HCT116 (cell line): ENCODE results near the gene VANGL2. TPM values are rescaled to one million over a fixed set of nuclear protein-coding genes. Genes with fewer than 3 reads are reported as not detected.

Experiments
- ATAC-seq: fragments of 200-7000 bp; cut with Tn5 transposase; 2 replicates; pipeline ENCODE4 v1.9.1; 2020; ENCODE audit warnings: mild to moderate bottlenecking, moderate library complexity
- BruUV-seq: library from RNA; stranded (reverse); fragments of 400-500 nt; replicated peaks from 2 replicates; lab custom pipeline; 2021; lab: Mats Ljungman, UMichigan
- CTCF ChIA-PET: fragments of 300-600 bp; sonication (Branson Sonifier 250); formaldehyde crosslinking; loops from one replicate; lab custom pipeline; 2021; ENCODE audit warnings: antibody characterized with exemption; lab: Charles Lee
- POLR2A ChIA-PET: fragments of 300-600, 350-600 bp; sonication (Branson Sonifier 250); formaldehyde crosslinking; loops from one replicate; lab custom pipeline; 2021; ENCODE audit warnings: antibody characterized with exemption; lab: Charles Lee
- RAD21 ChIA-PET, 2 experiments: fragments of 300-600 bp; sonication (Branson Sonifier 250); formaldehyde crosslinking; loops; one replicate each; lab custom pipeline; 2023; ENCODE audit warnings: low total read pairs in 2 of 2; ENCODE audit not compliant: uncharacterized antibody in 2 of 2, unreplicated experiment in 2 of 2, low non-redundant PET in 1 of 2; lab: Charles Lee
- DNase-seq: peaks from one replicate; pipeline ENCODE4 v3.0.0-alpha.2; 2010; ENCODE audit warnings: low read depth, low spot score
- H2AFZ ChIP-seq: fragments of 200-600 bp; shearing (Covaris generic), sonication (generic); 2 replicates; pipeline ENCODE4 v1.6.1; 2017; ENCODE audit warnings: low read depth, mixed run types, mixed read lengths, antibody characterized with exemption, low read length; ENCODE audit not compliant: poor library complexity, severe bottlenecking
- H3K27ac ChIP-seq: 2 replicates; pipeline ENCODE4 v1.5.1; 2012; ENCODE audit warnings: low read depth, low read length
- H3K27me3 ChIP-seq: fragments of 200-600 bp; sonication (generic); 2 replicates; pipeline ENCODE4 v1.6.1; 2016; ENCODE audit warnings: mixed run types, low read length, mixed read lengths; ENCODE audit not compliant: insufficient read depth
- H3K36me3 ChIP-seq, 2 experiments: fragments of 200-500 bp in 1 of 2; fragments of 200-600 bp in 1 of 2; sonication (Bioruptor generic) in 1 of 2; sonication (generic) in 1 of 2; 2 replicates each; pipeline versions ENCODE4 v1.5.1 to v1.6.1; 2014 to 2016; ENCODE audit warnings: low read length in 2 of 2, inconsistent platforms in 1 of 2, mixed read lengths in 1 of 2, mixed run types in 1 of 2; ENCODE audit not compliant: insufficient read depth in 2 of 2, control insufficient read depth in 1 of 2
- H3K4me1 ChIP-seq, 2 experiments: fragments of 200-600 bp in 1 of 2; sonication (generic) in 1 of 2; 2 replicates each; pipeline versions ENCODE4 v1.5.1 to v1.6.1; 2012 to 2017; ENCODE audit warnings: low read length in 2 of 2, inconsistent platforms in 1 of 2, mild to moderate bottlenecking in 1 of 2, mixed read lengths in 1 of 2, mixed run types in 1 of 2, moderate library complexity in 1 of 2; ENCODE audit not compliant: insufficient read depth in 2 of 2, control insufficient read depth in 1 of 2
- H3K4me2 ChIP-seq: fragments of 200-600 bp; sonication (generic); 2 replicates; pipeline ENCODE4 v1.6.1; 2017; ENCODE audit warnings: mixed run types, low read length, mixed read lengths
- H3K4me3 ChIP-seq, 2 experiments: fragments of 200-600 bp in 1 of 2; sonication (generic) in 1 of 2; replicated peaks in 1 of 2; 2 replicates each; pipeline ENCODE4 v1.5.1; 2011 to 2016; ENCODE audit warnings: low read length in 2 of 2, control low read depth in 1 of 2, low read depth in 1 of 2, mild to moderate bottlenecking in 1 of 2, mixed read lengths in 1 of 2, mixed run types in 1 of 2
- H3K79me2 ChIP-seq: fragments of 200-600 bp; sonication (generic); 2 replicates; pipeline ENCODE4 v1.6.1; 2017; ENCODE audit warnings: mild to moderate bottlenecking, mixed run types, low read length, moderate library complexity, mixed read lengths; ENCODE audit not compliant: insufficient read depth
- H3K9ac ChIP-seq: fragments of 200-600 bp; sonication (generic); 2 replicates; pipeline ENCODE4 v1.6.1; 2016; ENCODE audit warnings: low read length, mixed read lengths
- H3K9me2 ChIP-seq: fragments of 200-600 bp; sonication (generic), shearing (Covaris generic); 2 replicates; pipeline ENCODE4 v1.6.1; 2017; ENCODE audit warnings: mixed run types, mild to moderate bottlenecking, moderate library complexity; ENCODE audit not compliant: insufficient read depth
- H3K9me3 ChIP-seq, 2 experiments: fragments of 200-500 bp in 1 of 2; fragments of 200-600 bp in 1 of 2; sonication (Bioruptor generic) in 1 of 2; sonication (generic) in 1 of 2; 2 replicates each; pipeline ENCODE4 v1.6.1; 2014 to 2017; ENCODE audit warnings: low read length in 2 of 2, mixed read lengths in 2 of 2, inconsistent platforms in 1 of 2, low read depth in 1 of 2, mild to moderate bottlenecking in 1 of 2, mixed run types in 1 of 2, moderate library complexity in 1 of 2; ENCODE audit not compliant: control insufficient read depth in 1 of 2, insufficient read depth in 1 of 2
- H4K20me1 ChIP-seq: fragments of 200-600 bp; sonication (generic), shearing (Covaris generic); 2 replicates; pipeline ENCODE4 v1.6.1; 2017; ENCODE audit warnings: mixed run types, mild to moderate bottlenecking, moderate library complexity; ENCODE audit not compliant: insufficient read depth
- CBX3 ChIP-seq: IDR thresholded peaks from 2 replicates; pipeline ENCODE4 v1.6.1; 2012; ENCODE audit warnings: low read depth
- CEBPB ChIP-seq: IDR thresholded peaks from 2 replicates; pipeline ENCODE4 v1.6.1; 2012; ENCODE audit warnings: low read depth
- EGR1 ChIP-seq: IDR thresholded peaks from 2 replicates; pipeline ENCODE4 v1.6.1; 2012; ENCODE audit warnings: low read depth
- EZH2 ChIP-seq: fragments of 200-600 bp; sonication (generic); IDR thresholded peaks from 2 replicates; pipeline ENCODE4 v1.6.1; 2017; ENCODE audit warnings: antibody characterized with exemption, mixed run types
- FOSL1 ChIP-seq: IDR thresholded peaks from 2 replicates; pipeline ENCODE4 v1.6.1; 2012; ENCODE audit warnings: low read depth
- JUND ChIP-seq: IDR thresholded peaks from 2 replicates; pipeline ENCODE4 v1.6.1; 2012
- MAX ChIP-seq: IDR thresholded peaks from 2 replicates; pipeline ENCODE4 v1.6.1; 2012
- POLR2AphosphoS5 ChIP-seq: IDR thresholded peaks from 2 replicates; pipeline ENCODE4 v1.6.1; 2011; ENCODE audit warnings: mild to moderate bottlenecking, low read depth, low read length, moderate library complexity
- RAD21 ChIP-seq: IDR thresholded peaks from 2 replicates; pipeline ENCODE4 v1.6.1; 2012; ENCODE audit warnings: low read depth, mild to moderate bottlenecking
- REST ChIP-seq: IDR thresholded peaks from 2 replicates; pipeline ENCODE4 v1.6.1; 2012; ENCODE audit warnings: low read depth
- SIN3A ChIP-seq: IDR thresholded peaks from 2 replicates; pipeline ENCODE4 v1.6.1; 2012; ENCODE audit warnings: low read depth
- SRF ChIP-seq: IDR thresholded peaks from 2 replicates; pipeline ENCODE4 v1.6.1; 2012; ENCODE audit warnings: low read depth
- YY1 ChIP-seq: IDR thresholded peaks from 2 replicates; pipeline ENCODE4 v1.6.1; 2011; ENCODE audit warnings: low read length, low read depth, moderate library complexity, mild to moderate bottlenecking; ENCODE audit not compliant: insufficient replicate concordance; ENCODE audit errors: extremely low read depth
- ZBTB33 ChIP-seq: IDR thresholded peaks from 2 replicates; pipeline ENCODE4 v1.6.1; 2011; ENCODE audit warnings: mild to moderate bottlenecking, low read length, moderate library complexity; ENCODE audit not compliant: insufficient replicate concordance; ENCODE audit errors: extremely low read depth
- ZFX ChIP-seq: fragments of 450-650 bp; IDR thresholded peaks from 2 replicates; pipeline ENCODE4 v1.6.1; 2017
- intact Hi-C: fragments of 100-400 bp; cut with micrococcal nuclease; formaldehyde crosslinking; loops from 2 replicates; pipeline ENCODE4 v1.10.0; 2022
- total RNA-seq: library from RNA; stranded (reverse); gene quantifications from one replicate; pipeline ENCODE4 v1.2.1, GENCODE V29; 2021; ENCODE audit not compliant: unreplicated experiment

Gene VANGL2
- total RNA-seq, 1 experiment from 2014 or later = 1.1 TPM

GRCh38 chr1:160460683-160461287 is 60.4 kb downstream of the VANGL2 start:
- Histone ChIP-seq H3K4me3 (no peak overlapping the region), H3K4me2 (0 out of 2 replicates have a peak overlapping the region, but pooled peaks have one; percentile 1), H3K36me3 (no peaks in the 10 kb centered on the region), H2AFZ (peak overlapping the region; percentile 51), H3K9me3 (no peaks in the 10 kb centered on the region), H3K27me3 (no peaks in the 10 kb centered on the region), H3K9ac (no peak overlapping the region), H3K9me2 (no peaks in the 10 kb centered on the region), H3K79me2 (no peaks in the 10 kb centered on the region), H4K20me1 (no peaks in the 10 kb centered on the region), H3K4me1 (peaks cover 2 to 7% of the 10 kb centered on the region in 2 experiments; a peak in 1 of 4 replicates), H3K27ac (no peak overlapping the region)
- ChIA-PET CTCF (no interaction called here), POLR2A (no interaction called here), RAD21 (no interaction called here)
- no peak for TF ChIP-seq EZH2
- TF ChIP-seq YY1 = no peak
- no peak for TF ChIP-seq POLR2AphosphoS5
- no peak for TF ChIP-seq ZBTB33
- no peak for TF ChIP-seq SRF
- TF ChIP-seq ZFX = no peak
- no peak for TF ChIP-seq RAD21
- ATAC-seq (no peak), DNase-seq (no peak)
- intact Hi-C loops = no loop called here
- no TSS peak for BruUV-seq

- CTCF ChIA-PET = no interaction called here
- Histone ChIP-seq H3K4me1 (peaks cover 2 to 7% of the 10 kb centered on the region in 2 experiments; a peak in 1 of 4 replicates), H3K9me3 (no peaks in the 10 kb centered on the region), H4K20me1 (no peaks in the 10 kb centered on the region), H3K9me2 (no peaks in the 10 kb centered on the region), H3K36me3 (no peaks in the 10 kb centered on the region), H3K27me3 (no peaks in the 10 kb centered on the region), H3K9ac (no peak overlapping the region), H3K27ac (no peak overlapping the region), H3K4me2 (no peak overlapping the region), H3K79me2 (no peaks in the 10 kb centered on the region), H2AFZ (no peak overlapping the region), H3K4me3 (no peak overlapping the region)
- RAD21 ChIA-PET = no interaction called here
- intact Hi-C loops = no loop called here
- BruUV-seq = no TSS peak
- POLR2A ChIA-PET = no interaction called here
- DNase-seq = no peak
- ATAC-seq = no peak
- TF ChIP-seq POLR2AphosphoS5 (no peak), REST (no peak), ZFX (no peak), MAX (no peak), EGR1 (no peak), FOSL1 (no peak), SIN3A (no peak), EZH2 (no peak), CEBPB (no peak), JUND (no peak), CBX3 (no peak)
These were observed 64.8 kb downstream of the VANGL2 start for GRCh38 chr1:160465123-160465522.
